K562 (cell line): Measurements from ENCODE around the gene R3HDM2. TPM values are rescaled to one million over a fixed set of nuclear protein-coding genes. Genes with fewer than 3 reads are reported as not detected.

Source experiments
- ATAC-seq: fragments of 200-7000 bp; cut with Tn5 transposase; 3 replicates; pipeline ENCODE4 v1.9.1; 2020; ENCODE audit warnings: moderate library complexity
- BruUV-seq: library from RNA; stranded (reverse); fragments of 400-500 nt; replicated peaks from 2 replicates; lab custom pipeline; 2021; lab: Mats Ljungman, UMichigan
- CTCF ChIA-PET: fragments of 300-600 bp; formaldehyde crosslinking; extraction: SDS; loops from one replicate; lab custom pipeline; 2021; ENCODE audit warnings: low intra/inter-chr PET ratio; lab: Yijun Ruan, JAX
- POLR2A ChIA-PET: fragments of 300-600, 350-650 bp; sonication (Branson Sonifier 250); formaldehyde crosslinking; extraction: SDS; loops from one replicate; lab custom pipeline; 2021; ENCODE audit warnings: antibody characterized with exemption, inconsistent platforms; lab: Yijun Ruan, JAX
- DNase-seq, 4 experiments: peaks; one replicate each; pipeline versions ENCODE4 v3.0.0 to v3.0.0-alpha.2; 2011 to 2018; ENCODE audit warnings: low spot score in 3 of 4, mixed read lengths in 3 of 4; ENCODE audit errors: extremely low read depth in 1 of 4
- FAIRE-seq: peaks from 2 replicates; lab custom pipeline; 2011; peaks lifted over from hg19 to GRCh38; lab: Jason Lieb, UNC
- H2AFZ ChIP-seq: 2 replicates; pipeline ENCODE4 v1.6.0; 2011; ENCODE audit warnings: low read depth, low read length, control low read depth, inconsistent platforms
- H3K27ac ChIP-seq: fragments of 200-600 bp; 3 replicates; pipeline ENCODE4 v1.8.0; 2011; ENCODE audit warnings: low read depth, mild to moderate bottlenecking, control low read depth, inconsistent platforms, low read length, moderate library complexity, mixed read lengths; ENCODE audit errors: extremely low read depth
- H3K27me3 ChIP-seq, 2 experiments: fragments of 300-600 bp in 1 of 2; 2 replicates in 1 of 2; 3 replicates in 1 of 2; pipeline versions ENCODE4 v1.6.0 to v1.8.0; 2011; ENCODE audit warnings: inconsistent platforms in 2 of 2, low read length in 2 of 2, mild to moderate bottlenecking in 1 of 2, mixed read lengths in 1 of 2, moderate library complexity in 1 of 2; ENCODE audit not compliant: control insufficient read depth in 2 of 2, insufficient read depth in 2 of 2
- H3K36me3 ChIP-seq: fragments of 300-600 bp; 3 replicates; pipeline ENCODE4 v1.8.0; 2011; ENCODE audit warnings: mild to moderate bottlenecking, low read length, inconsistent platforms; ENCODE audit not compliant: control insufficient read depth, insufficient read depth
- H3K4me1 ChIP-seq, 2 experiments: fragments of 200-600 bp in 1 of 2; replicated peaks in 1 of 2; 2 replicates in 1 of 2; 3 replicates in 1 of 2; pipeline versions ENCODE4 v1.5.1 to v1.8.0; 2011; ENCODE audit warnings: inconsistent platforms in 2 of 2, low read length in 2 of 2, mild to moderate bottlenecking in 1 of 2, mixed read lengths in 1 of 2, moderate library complexity in 1 of 2; ENCODE audit not compliant: control insufficient read depth in 2 of 2, insufficient read depth in 2 of 2
- H3K4me2 ChIP-seq: 2 replicates; pipeline ENCODE4 v1.6.1; 2011; ENCODE audit warnings: low read length, control low read depth, inconsistent platforms, mixed read lengths; ENCODE audit not compliant: insufficient read depth
- H3K4me3 ChIP-seq: fragments of 200-600 bp; sonication (generic), shearing (Covaris generic); 2 replicates; pipeline ENCODE4 v1.5.1; 2016; ENCODE audit warnings: control low read depth, inconsistent platforms
- H3K79me2 ChIP-seq: fragments of 200-600 bp; 3 replicates; pipeline ENCODE4 v1.8.0; 2011; ENCODE audit warnings: low read length, inconsistent platforms; ENCODE audit not compliant: control insufficient read depth, insufficient read depth
- H3K9ac ChIP-seq, 2 experiments: 2 replicates each; pipeline versions ENCODE4 v1.6.0 to v1.6.1; 2011; ENCODE audit warnings: low read depth in 2 of 2, low read length in 2 of 2, control low read depth in 1 of 2, inconsistent platforms in 1 of 2, mild to moderate bottlenecking in 1 of 2, mixed read lengths in 1 of 2; ENCODE audit not compliant: insufficient read depth in 1 of 2
- H3K9me1 ChIP-seq: one replicate; pipeline ENCODE4 v1.6.0; 2011; ENCODE audit warnings: inconsistent platforms, mild to moderate bottlenecking, low read length, moderate library complexity; ENCODE audit not compliant: control insufficient read depth, insufficient read depth
- H3K9me3 ChIP-seq: replicated peaks from 2 replicates; pipeline ENCODE4 v1.5.1; 2011; ENCODE audit warnings: low read depth, low read length, inconsistent platforms; ENCODE audit not compliant: control insufficient read depth, insufficient read depth
- H4K20me1 ChIP-seq: replicated peaks from 2 replicates; pipeline ENCODE4 v1.6.1; 2011; ENCODE audit warnings: low read length, inconsistent platforms, mixed read lengths; ENCODE audit not compliant: control insufficient read depth, insufficient read depth
- CHD2 ChIP-seq: IDR thresholded peaks from 2 replicates; pipeline ENCODE4 v1.6.1; 2011; ENCODE audit warnings: low read depth, low read length
- RBFOX2 ChIP-seq: fragments of 200-400 bp; formaldehyde crosslinking; IDR thresholded peaks from 2 replicates; pipeline ENCODE4 v1.6.1; 2017; ENCODE audit warnings: low read depth, mild to moderate bottlenecking, low read length, moderate library complexity
- SOX6 ChIP-seq: fragments of 450-650 bp; IDR thresholded peaks from 2 replicates; pipeline ENCODE4 v1.6.1; 2014; ENCODE audit warnings: mild to moderate bottlenecking
- ZBTB33 ChIP-seq: sonication (generic); formaldehyde crosslinking; IDR thresholded peaks from 2 replicates; pipeline ENCODE4 v1.8.1; 2023; ENCODE audit warnings: mild to moderate bottlenecking, missing genetic modification reagents
- WGBS: fragments of 100-300 bp; shearing (Covaris generic); methylation state at CpG from one replicate; pipeline ENCODE4 v1.1.6; 2016; ENCODE audit warnings: low coverage, mixed read lengths; ENCODE audit not compliant: insufficient coverage; ENCODE audit errors: missing lambda C conversion rate; 5-methylcytosine and 5-hydroxymethylcytosine counted together
- in situ Hi-C: fragments of 300-500 bp; cut with MboI; formaldehyde crosslinking; loops from 4 replicates; pipeline ENCODE4 v1.15.0; 2018; ENCODE audit warnings: inconsistent platforms, mixed read lengths
- intact Hi-C: fragments of 100-400 bp; cut with micrococcal nuclease; formaldehyde crosslinking; loops from 2 replicates; pipeline ENCODE4 v1.14.2; 2022
- polyA plus RNA-seq, 8 experiments: library from polyadenylated mRNA; depleted of rRNA in 4 of 8; stranded (reverse) in 5 of 8; unstranded in 3 of 8; fragments of >200 nt; fragmentation: Nextera tagmentation in 2 of 8; fragmentation: Illumina TruSeq in 1 of 8; extraction: Ambion mirVana in 2 of 8; extraction: Trizol in 1 of 8; gene quantifications; 2 replicates each; pipeline versions ENCODE4 v1.2.1 to v1.2.3, GENCODE V29; 2011 to 2014; ENCODE audit warnings: inconsistent platforms in 1 of 8, missing spikeins in 1 of 8
- total RNA-seq, 7 experiments: library from RNA; depleted of rRNA in 6 of 7; stranded (reverse); fragments of >200 nt in 6 of 7; fragmentation: Illumina TruSeq in 2 of 7; extraction: Trizol in 2 of 7; gene quantifications; 2 replicates each; pipeline versions ENCODE4 v1.2.1 to v1.2.3, GENCODE V29; 2011 to 2021; ENCODE audit warnings: low replicate concordance in 1 of 7

R3HDM2 gene
- total and polyA plus RNA-seq, 9 of the 15 experiments (the other 6 are each of a cell fraction or from before 2014, with no cell fraction given): 3.3 to 18.8 (median 9.0) TPM

- no peaks in the 10 kb centered on the region for H3K9me3 ChIP-seq
- H3K9me1 ChIP-seq: no peaks in the 10 kb centered on the region
- H3K9ac ChIP-seq: no peak overlapping the region
- in situ Hi-C loops: no loop called here
- H3K79me2 ChIP-seq: no peaks in the 10 kb centered on the region
- FAIRE-seq: no peak
- no peak overlapping the region for H3K27ac ChIP-seq
- H2AFZ ChIP-seq: no peak overlapping the region
- peaks cover 0 to 10% of the 10 kb centered on the region in 2 experiments; a peak in 2 of 5 replicates for H3K27me3 ChIP-seq
- H3K4me3 ChIP-seq: no peak overlapping the region
- ChIA-PET CTCF (no interaction called here), POLR2A (interaction anchor here (0.6 to 1.9 kb wide), 5 partner anchors 14 to 487 kb away, joined by 3 to 7 read pairs (median 3); partner anchors contain the start of gene INHBE)
- no peak for ATAC-seq
- no peaks in the 10 kb centered on the region for H4K20me1 ChIP-seq
- H3K36me3 ChIP-seq: no peaks in the 10 kb centered on the region
- DNase-seq: no peak
- intact Hi-C loops: no loop called here
- no peak overlapping the region for H3K4me2 ChIP-seq
- BruUV-seq: no TSS peak
- 93% methylated on average over 25 of the region's 84 CpGs for WGBS
- H3K4me1 ChIP-seq: peaks cover 39 to 51% of the 10 kb centered on the region in 2 experiments
- TF ChIP-seq RBFOX2: 0 out of 2 replicates have a peak, but pooled peaks have one; percentile 17
- TF ChIP-seq CHD2: no peak
- TF ChIP-seq SOX6: no peak
- TF ChIP-seq ZBTB33 (CRISPR knock-in tag): peak; percentile 68; the same call in 1 of the 2 replicates
Observed at GRCh38 chr12:57475271-57476161, 44.7 kb upstream of the R3HDM2 start.
